Left lung (tissue), 10 donors: ENCODE data around the gene SLC6A19. TPM values are rescaled to one million over a fixed set of nuclear protein-coding genes. Genes with fewer than 3 reads are reported as not detected.

Experiments
- ATAC-seq: fragments of 200-7000 bp; cut with Tn5 transposase; one replicate; pipeline ENCODE4 v1.9.1; 2020; ENCODE audit warnings: moderate library complexity
- DNase-seq, 4 donors: peaks; one replicate each; pipeline ENCODE4 v3.0.0-alpha.2; 2013 to 2020
- H3K27ac ChIP-seq, 2 donors: fragments of 200-600 bp; sonication (generic) in 1 of 2; one replicate each; pipeline versions ENCODE4 v1.5.0 to v1.8.0; 2020 to 2021
- H3K27me3 ChIP-seq, 2 donors: fragments of 200-600 bp; sonication (generic) in 1 of 2; one replicate each; pipeline versions ENCODE4 v1.5.0 to v1.8.0; 2020 to 2021
- H3K36me3 ChIP-seq, 2 donors: fragments of 200-600 bp; sonication (generic) in 1 of 2; one replicate each; pipeline versions ENCODE4 v1.5.0 to v1.8.0; 2020 to 2021
- H3K4me1 ChIP-seq, 2 donors: fragments of 200-600 bp; one replicate each; pipeline ENCODE4 v1.8.0; 2021
- H3K4me3 ChIP-seq, 2 donors: fragments of 200-600 bp; sonication (generic) in 1 of 2; one replicate each; pipeline versions ENCODE4 v1.5.0 to v1.8.0; 2020 to 2021; ENCODE audit warnings: mild to moderate bottlenecking in 1 of 2
- H3K9me3 ChIP-seq, 2 donors: fragments of 200-600 bp; sonication (generic) in 1 of 2; one replicate each; pipeline versions ENCODE4 v1.5.0 to v1.8.0; 2020 to 2021
- CTCF ChIP-seq, 2 donors: fragments of 200-600 bp; sonication (generic) in 1 of 2; IDR thresholded peaks; one replicate each; pipeline versions ENCODE4 v1.5.0 to v1.8.0; 2021; ENCODE audit warnings: antibody characterized with exemption in 2 of 2
- intact Hi-C, 2 donors: fragments of 100-400 bp; cut with DNase I; formaldehyde crosslinking; loops; one replicate each; pipeline versions ENCODE4 v1.11.2 to v1.14.2; 2022
- polyA plus RNA-seq, 6 donors: library from polyadenylated mRNA; unstranded; fragments of 120-200 nt; gene quantifications; one replicate each; pipeline ENCODE4 v1.2.1, GENCODE V29; 2013; ENCODE audit not compliant: insufficient read length in 6 of 6
- total RNA-seq, 2 donors: library from RNA; stranded (reverse); fragmentation: NEBNext Ultra II Directional; extraction: Animal tissue kit (Norgen Biotek cat#: 25700); gene quantifications; one replicate each; pipeline ENCODE4 v1.2.1, GENCODE V29; 2021
- donor health status: DM: no; HTN: yes; CAD: no.
- donor health status: DM: no; HTN: no; CAD: no.

Gene SLC6A19
- total and polyA plus RNA-seq, 8 donors = 0.04 to 0.54 (median 0.19) TPM; not detected in 2

- no peak for TF ChIP-seq CTCF (IDR thresholded peaks at IDR 0.05)
- Histone ChIP-seq H3K27ac (no peak overlapping the region), H3K4me3 (no peak overlapping the region), H3K4me1 (no peaks in the 10 kb centered on the region), H3K9me3 (no peaks in the 10 kb centered on the region), H3K27me3 (peaks cover 14 to 61% of the 10 kb centered on the region in 2 donors), H3K36me3 (no peaks in the 10 kb centered on the region)
- intact Hi-C loops = no loop called here
- DNase-seq (no peak), ATAC-seq (no peak)
These were observed 42.2 kb downstream of the SLC6A19 start for GRCh38 chr5:1243487-1244130.

GRCh38 chr5:1244255-1244654, 42.9 kb downstream of the SLC6A19 start:
- Histone ChIP-seq H3K27me3 (peaks cover 14 to 67% of the 10 kb centered on the region in 2 donors), H3K27ac (no peak overlapping the region), H3K4me1 (no peaks in the 10 kb centered on the region), H3K36me3 (no peaks in the 10 kb centered on the region), H3K9me3 (no peaks in the 10 kb centered on the region), H3K4me3 (no peak overlapping the region)
- no peak for TF ChIP-seq CTCF (IDR thresholded peaks at IDR 0.05)
- no peak for DNase-seq
- no peak for ATAC-seq
- intact Hi-C loops = no loop called here

GRCh38 chr5:1244976-1245375, 43.6 kb downstream of the SLC6A19 start:
- no peak overlapping the region for H3K27ac ChIP-seq
- no peak for TF ChIP-seq CTCF (IDR thresholded peaks at IDR 0.05)
- H3K4me3 ChIP-seq = no peak overlapping the region
- no peaks in the 10 kb centered on the region for H3K4me1 ChIP-seq
- peaks cover 14 to 75% of the 10 kb centered on the region in 2 donors for H3K27me3 ChIP-seq
- intact Hi-C loops = no loop called here
- DNase-seq = no peak
- H3K9me3 ChIP-seq = no peaks in the 10 kb centered on the region
- no peak for ATAC-seq
- no peaks in the 10 kb centered on the region for H3K36me3 ChIP-seq

- H3K4me3 ChIP-seq = no peak overlapping the region
- intact Hi-C loops = no loop called here
- no peaks in the 10 kb centered on the region for H3K36me3 ChIP-seq
- TF ChIP-seq CTCF (IDR thresholded peaks at IDR 0.05) = no peak
- ATAC-seq = no peak
- H3K4me1 ChIP-seq = no peaks in the 10 kb centered on the region
- no peak overlapping the region for H3K27ac ChIP-seq
- H3K27me3 ChIP-seq = peaks cover 14 to 75% of the 10 kb centered on the region in 2 donors
- no peaks in the 10 kb centered on the region for H3K9me3 ChIP-seq
- no peak for DNase-seq
These were observed 44.6 kb downstream of the SLC6A19 start for GRCh38 chr5:1245905-1246576.

- Histone ChIP-seq H3K36me3 (no peaks in the 10 kb centered on the region), H3K9me3 (no peaks in the 10 kb centered on the region), H3K4me1 (no peaks in the 10 kb centered on the region), H3K27ac (no peak overlapping the region), H3K27me3 (peaks cover 14 to 79% of the 10 kb centered on the region in 2 donors), H3K4me3 (no peak overlapping the region)
- DNase-seq (peak in 2 of 4 donors; percentile 62 to 64), ATAC-seq (peak; percentile 74)
- intact Hi-C loops = no loop called here
- no peak for TF ChIP-seq CTCF (IDR thresholded peaks at IDR 0.05)
These were observed 45.5 kb downstream of the SLC6A19 start for GRCh38 chr5:1246711-1247431.
